ENCODE data around the gene TNFRSF1B.
"Not testable (repeated sequence)": the region's sequence is repeated elsewhere in the genome, so short reads cannot be mapped to it uniquely, and the experiment has no call there.

Gene TNFRSF1B

GRCh38 chr1:12215118-12215961, 48.5 kb downstream of the TNFRSF1B start:
- no peak for DNase-seq (ENCODE audit: low read depth in 2 of 2, low spot score in 1 of 2)

- no peak for DNase-seq (ENCODE audit: low read depth in 2 of 2, low spot score in 1 of 2)
Measured at GRCh38 chr1:12219800-12220199, 53.0 kb downstream of the TNFRSF1B start.

GRCh38 chr1:12220890-12221289, 54.1 kb downstream of the TNFRSF1B start:
- no peak for DNase-seq (ENCODE audit: low read depth in 2 of 2, low spot score in 1 of 2)

- DNase-seq (ENCODE audit: low read depth in 2 of 2, low spot score in 1 of 2) = not testable (repeated sequence)
Measured at GRCh38 chr1:12222700-12223099, 55.9 kb downstream of the TNFRSF1B start.

- DNase-seq (ENCODE audit: low read depth in 2 of 2, low spot score in 1 of 2) = not testable (repeated sequence)
Measured at GRCh38 chr1:12224092-12224491, 57.3 kb downstream of the TNFRSF1B start.

GRCh38 chr1:12228979-12229378, 62.2 kb downstream of the TNFRSF1B start:
- no peak for DNase-seq (ENCODE audit: low read depth in 2 of 2, low spot score in 1 of 2)

GRCh38 chr1:12229386-12229834, 62.6 kb downstream of the TNFRSF1B start:
- DNase-seq (ENCODE audit: low read depth in 2 of 2, low spot score in 1 of 2) = no peak

- peak; percentile 65 to 72 for DNase-seq (ENCODE audit: low read depth in 2 of 2, low spot score in 1 of 2)
Measured at GRCh38 chr1:12229835-12230548, 63.2 kb downstream of the TNFRSF1B start, which contains the start of gene VPS13D. TSS of gene VPS13D (plus strand) at chr1:12230030. CDS start at chr1:12234267, 4,237 bp downstream.

GRCh38 chr1:12230549-12231275, 63.9 kb downstream of the TNFRSF1B start:
- DNase-seq (ENCODE audit: low read depth in 2 of 2, low spot score in 1 of 2) = no peak

- DNase-seq (ENCODE audit: low read depth in 2 of 2, low spot score in 1 of 2) = no peak
Measured at GRCh38 chr1:12231276-12231595, 64.4 kb downstream of the TNFRSF1B start.

- DNase-seq (ENCODE audit: low read depth in 2 of 2, low spot score in 1 of 2) = no peak
Measured at GRCh38 chr1:12232221-12232620, 65.4 kb downstream of the TNFRSF1B start.

GRCh38 chr1:12244078-12244477, 77.3 kb downstream of the TNFRSF1B start:
- DNase-seq (ENCODE audit: low read depth in 2 of 2, low spot score in 1 of 2) = no peak

- no peak for DNase-seq (ENCODE audit: low read depth in 2 of 2, low spot score in 1 of 2)
Measured at GRCh38 chr1:12244585-12244984, 77.8 kb downstream of the TNFRSF1B start.

- no peak for DNase-seq (ENCODE audit: low read depth in 2 of 2, low spot score in 1 of 2)
Measured at GRCh38 chr1:12245116-12245515, 78.3 kb downstream of the TNFRSF1B start.

- DNase-seq (ENCODE audit: low read depth in 2 of 2, low spot score in 1 of 2) = no peak
Measured at GRCh38 chr1:12245733-12246132, 78.9 kb downstream of the TNFRSF1B start.

- DNase-seq (ENCODE audit: low read depth in 2 of 2, low spot score in 1 of 2) = no peak
Measured at GRCh38 chr1:12246584-12246983, 79.8 kb downstream of the TNFRSF1B start.

- no peak for DNase-seq (ENCODE audit: low read depth in 2 of 2, low spot score in 1 of 2)
Measured at GRCh38 chr1:12249181-12249580, 82.4 kb downstream of the TNFRSF1B start.

GRCh38 chr1:12249748-12250147, 83.0 kb downstream of the TNFRSF1B start:
- DNase-seq (ENCODE audit: low read depth in 2 of 2, low spot score in 1 of 2) = no peak

- no peak for DNase-seq (ENCODE audit: low read depth in 2 of 2, low spot score in 1 of 2)
Measured at GRCh38 chr1:12251442-12251841, 84.7 kb downstream of the TNFRSF1B start.

GRCh38 chr1:12255913-12256312, 89.1 kb downstream of the TNFRSF1B start:
- DNase-seq (ENCODE audit: low read depth in 2 of 2, low spot score in 1 of 2) = no peak

- DNase-seq (ENCODE audit: low read depth in 2 of 2, low spot score in 1 of 2) = no peak
Measured at GRCh38 chr1:12258272-12258671, 91.5 kb downstream of the TNFRSF1B start.

All from stimulated activated CD8-positive, alpha-beta memory T cell treated with anti-CD3 and anti-CD28 coated beads, Interleukin-4, amount 100 ng/mL, for 1 hour (primary cell).